Measurements from ENCODE around the gene ZNF358. TPM values are rescaled to one million over a fixed set of nuclear protein-coding genes. Genes with fewer than 3 reads are reported as not detected.

ZNF358 gene
- total RNA-seq, 2 donors from 2014 or later, result 2.9 to 3.1 TPM

DNA sequence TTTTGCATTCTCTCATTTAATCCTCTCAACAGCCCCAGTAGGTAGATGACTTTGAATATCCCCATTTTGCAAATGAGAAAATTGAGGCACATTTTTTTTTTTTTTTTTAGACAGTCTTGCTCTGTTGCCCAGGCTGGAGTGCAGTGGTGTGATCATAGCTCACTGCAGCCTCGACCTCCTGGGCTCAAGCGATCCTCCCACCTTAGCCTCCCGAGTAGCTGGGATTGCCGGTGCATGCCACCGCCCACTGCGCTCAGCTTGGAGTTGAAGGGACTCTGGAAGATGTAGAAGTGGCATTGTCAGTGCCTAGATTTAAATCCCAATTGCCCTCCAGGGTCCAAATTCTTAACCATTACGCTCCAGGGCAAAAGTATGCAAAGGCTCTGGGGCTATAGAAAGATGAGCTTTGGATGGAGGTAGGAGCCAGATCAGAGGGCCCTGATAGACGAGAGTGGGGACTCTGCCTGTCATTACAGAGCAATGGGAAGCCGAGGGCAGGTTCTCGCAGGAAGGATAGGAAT lies 5.7 kb downstream of the ZNF358 start:
- peaks cover 6% of the 10 kb centered on the region for H3K36me3 Mint-ChIP-seq (ENCODE audit: low read depth)
- peak overlapping the region; percentile 79 for H3K4me3 Mint-ChIP-seq
- peak overlapping the region; percentile 80 for H3K27ac Mint-ChIP-seq
- H3K27me3 Mint-ChIP-seq, result no peaks in the 10 kb centered on the region
- H3K4me1 Mint-ChIP-seq, result peaks cover 8% of the 10 kb centered on the region
- ATAC-seq (replicated peaks), result no peak
- H3K9me3 Mint-ChIP-seq, result no peaks in the 10 kb centered on the region

- ATAC-seq (replicated peaks), result peak; percentile 95
- peak within 1 kb of the TSS; percentile 80 for H3K27ac Mint-ChIP-seq
- H3K9me3 Mint-ChIP-seq, result no peaks in the 10 kb centered on the region
Measured at GRCh38 chr19:7522072-7522922, 6.4 kb downstream of the ZNF358 start, which contains the start of gene MCOLN1. Gene MCOLN1, plus strand, starts transcription at chr19:7522624. Its CDS starts 127 bp downstream, at chr19:7522751.

DNA sequence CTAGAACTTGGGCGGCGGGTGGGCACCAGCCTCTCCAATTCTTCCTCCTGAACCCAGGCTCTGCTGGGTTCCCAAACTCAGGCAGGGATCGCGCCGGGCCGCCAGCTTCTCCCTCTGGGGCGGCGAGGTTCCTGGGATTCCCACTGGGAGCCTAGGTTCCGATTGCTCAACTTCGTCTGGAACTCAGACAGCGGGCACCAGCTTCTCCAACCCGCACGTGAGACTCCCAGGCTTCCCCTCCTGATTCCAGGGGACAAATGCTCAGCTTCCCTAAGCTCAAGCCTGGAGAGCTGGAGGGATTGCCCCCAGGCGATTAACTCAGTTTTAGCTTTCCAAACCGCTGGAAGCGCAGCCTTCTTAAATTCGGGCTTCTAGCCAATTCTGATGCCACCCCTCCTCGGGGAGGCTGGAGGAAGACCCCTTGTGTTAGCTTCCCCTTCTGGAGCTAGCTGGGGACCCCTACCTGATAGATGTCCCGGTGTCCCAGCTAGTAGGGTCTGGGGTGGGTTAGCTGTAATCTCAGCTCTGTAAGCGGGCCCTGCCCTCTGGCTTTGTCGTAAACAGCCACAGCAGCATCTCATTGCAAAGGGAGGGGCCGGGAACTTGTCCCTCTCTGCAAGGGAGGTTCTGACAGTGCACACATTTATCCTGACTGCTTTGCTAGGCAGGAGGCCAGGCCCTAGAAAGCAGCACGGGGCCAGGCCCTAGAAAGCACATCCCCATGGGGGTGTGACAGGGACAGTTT lies 7.2 kb downstream of the ZNF358 start:
- Mint-ChIP-seq H3K4me1 (peaks cover 8% of the 10 kb centered on the region), H3K27ac (no peak overlapping the region), H3K27me3 (no peaks in the 10 kb centered on the region), H3K9me3 (no peaks in the 10 kb centered on the region), H3K4me3 (peak overlapping the region; percentile 79), H3K36me3 (ENCODE audit: low read depth) (peaks cover 6% of the 10 kb centered on the region)
- ATAC-seq (replicated peaks), result no peak

More at GRCh38 chr19:7522072-7522922, 6.4 kb downstream of the ZNF358 start, which contains the start of gene MCOLN1:
- H3K27me3 Mint-ChIP-seq, result no peaks in the 10 kb centered on the region
- H3K4me1 Mint-ChIP-seq, result peaks cover 8% of the 10 kb centered on the region
- H3K36me3 Mint-ChIP-seq (ENCODE audit: low read depth), result peaks cover 6% of the 10 kb centered on the region
- peak within 1 kb of the TSS; percentile 79 for H3K4me3 Mint-ChIP-seq

DNA sequence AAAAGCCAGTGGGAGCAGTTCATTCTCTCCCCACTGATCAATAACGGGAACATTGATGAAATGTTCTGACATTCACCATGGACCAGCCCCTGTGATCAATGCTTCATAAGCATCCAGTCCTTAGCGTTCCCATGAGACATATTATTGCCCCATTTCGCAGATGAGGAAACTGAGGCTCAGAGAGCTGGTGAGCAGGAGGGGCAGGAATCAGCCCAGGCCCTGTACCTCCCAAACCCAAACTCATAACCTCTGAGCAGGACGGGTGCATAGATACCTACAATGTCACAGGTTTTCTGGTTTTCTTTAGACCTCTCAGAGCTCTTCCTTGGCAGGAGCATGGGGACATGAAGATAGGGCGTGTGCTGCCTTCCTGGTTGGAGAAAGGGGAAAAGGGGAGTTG lies 8.6 kb downstream of the ZNF358 start:
- Mint-ChIP-seq H3K27me3 (no peaks in the 10 kb centered on the region), H3K27ac (no peak overlapping the region), H3K4me1 (peaks cover 8% of the 10 kb centered on the region), H3K9me3 (no peaks in the 10 kb centered on the region), H3K4me3 (no peak overlapping the region), H3K36me3 (ENCODE audit: low read depth) (peaks cover 6% of the 10 kb centered on the region)
- ATAC-seq (replicated peaks), result no peak

DNA sequence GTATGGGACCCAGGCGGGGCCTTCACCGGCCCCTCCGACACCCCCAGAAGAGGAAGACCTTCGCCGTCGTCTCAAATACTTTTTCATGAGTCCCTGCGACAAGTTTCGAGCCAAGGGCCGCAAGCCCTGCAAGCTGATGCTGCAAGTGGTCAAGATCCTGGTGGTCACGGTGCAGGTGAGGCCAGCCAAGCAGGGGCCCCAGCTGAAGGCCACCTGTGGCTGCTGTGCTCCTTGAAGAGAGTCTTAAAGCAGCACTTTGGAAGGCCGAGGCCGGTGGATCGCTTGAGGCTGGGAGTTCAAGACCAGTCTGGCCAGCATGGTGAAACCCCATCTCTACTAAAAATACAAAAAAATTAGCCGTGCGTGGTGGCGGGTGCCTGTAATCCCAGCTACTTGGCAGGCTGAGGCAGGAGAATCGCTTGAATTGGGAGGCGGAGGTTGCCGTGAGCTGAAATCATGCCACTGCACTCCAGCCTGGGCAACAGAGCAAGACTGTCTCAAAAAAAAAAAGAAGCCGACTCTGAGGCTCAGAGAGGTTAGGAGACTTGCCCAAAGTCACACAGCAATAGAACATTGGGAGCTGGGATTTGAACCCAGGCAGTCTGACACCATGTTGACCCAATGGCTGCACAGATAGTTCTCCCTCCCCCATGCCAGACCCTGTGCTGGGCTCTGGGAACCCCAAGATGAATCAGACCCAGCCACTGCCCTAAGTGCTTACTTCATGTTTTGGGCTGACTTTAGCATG lies 9.3 kb downstream of the ZNF358 start:
- Mint-ChIP-seq H3K27me3 (no peaks in the 10 kb centered on the region), H3K36me3 (ENCODE audit: low read depth) (peaks cover 6% of the 10 kb centered on the region), H3K4me3 (no peak overlapping the region), H3K4me1 (peaks cover 8% of the 10 kb centered on the region), H3K9me3 (no peaks in the 10 kb centered on the region), H3K27ac (no peak overlapping the region)
- no peak for ATAC-seq (replicated peaks)

- Mint-ChIP-seq H3K9me3 (no peaks in the 10 kb centered on the region), H3K27ac (peak overlapping the region; percentile 28), H3K27me3 (no peaks in the 10 kb centered on the region), H3K4me1 (peaks cover 8% of the 10 kb centered on the region), H3K4me3 (no peak overlapping the region), H3K36me3 (ENCODE audit: low read depth) (peaks cover 6% of the 10 kb centered on the region)
- no peak for ATAC-seq (replicated peaks)
Measured at GRCh38 chr19:7526059-7526929, 10.4 kb downstream of the ZNF358 start.

- Mint-ChIP-seq H3K27me3 (no peaks in the 10 kb centered on the region), H3K27ac (no peak overlapping the region), H3K36me3 (ENCODE audit: low read depth) (peaks cover 6% of the 10 kb centered on the region), H3K4me3 (no peak overlapping the region), H3K4me1 (no peaks in the 10 kb centered on the region), H3K9me3 (no peaks in the 10 kb centered on the region)
- ATAC-seq (replicated peaks), result no peak
Measured at GRCh38 chr19:7527516-7528191, 11.8 kb downstream of the ZNF358 start.

GRCh38 chr19:7528192-7528519 lies 12.3 kb downstream of the ZNF358 start:
- Mint-ChIP-seq H3K9me3 (no peaks in the 10 kb centered on the region), H3K27ac (no peak overlapping the region)

GRCh38 chr19:7528522-7529245 lies 12.8 kb downstream of the ZNF358 start:
- no peak for ATAC-seq (replicated peaks)
- Mint-ChIP-seq H3K27ac (no peak overlapping the region), H3K9me3 (no peaks in the 10 kb centered on the region), H3K27me3 (no peaks in the 10 kb centered on the region), H3K4me3 (no peak overlapping the region), H3K36me3 (ENCODE audit: low read depth) (peaks cover 6% of the 10 kb centered on the region), H3K4me1 (no peaks in the 10 kb centered on the region)

More at GRCh38 chr19:7528192-7528519, 12.3 kb downstream of the ZNF358 start:
- H3K36me3 Mint-ChIP-seq (ENCODE audit: low read depth), result peaks cover 6% of the 10 kb centered on the region
- no peaks in the 10 kb centered on the region for H3K27me3 Mint-ChIP-seq
- no peak for ATAC-seq (replicated peaks)
- no peak overlapping the region for H3K4me3 Mint-ChIP-seq
- H3K4me1 Mint-ChIP-seq, result no peaks in the 10 kb centered on the region

- Mint-ChIP-seq H3K9me3 (no peaks in the 10 kb centered on the region), H3K27ac (no peak overlapping the region), H3K4me1 (no peaks in the 10 kb centered on the region), H3K36me3 (ENCODE audit: low read depth) (peaks cover 6% of the 10 kb centered on the region), H3K27me3 (no peaks in the 10 kb centered on the region), H3K4me3 (no peak overlapping the region)
- no peak for ATAC-seq (replicated peaks)
Measured at GRCh38 chr19:7529246-7529600, 13.3 kb downstream of the ZNF358 start.

GRCh38 chr19:7529610-7530490 lies 13.9 kb downstream of the ZNF358 start:
- H3K4me3 Mint-ChIP-seq, result no peak overlapping the region
- H3K27ac Mint-ChIP-seq, result no peak overlapping the region
- ATAC-seq (replicated peaks), result no peak
- no peaks in the 10 kb centered on the region for H3K9me3 Mint-ChIP-seq
- H3K27me3 Mint-ChIP-seq, result no peaks in the 10 kb centered on the region
- H3K4me1 Mint-ChIP-seq, result no peaks in the 10 kb centered on the region
- peaks cover 6% of the 10 kb centered on the region for H3K36me3 Mint-ChIP-seq (ENCODE audit: low read depth)

- no peaks in the 10 kb centered on the region for H3K27me3 Mint-ChIP-seq
- peaks cover 23% of the 10 kb centered on the region for H3K36me3 Mint-ChIP-seq (ENCODE audit: low read depth)
- ATAC-seq (replicated peaks), result no peak
- no peaks in the 10 kb centered on the region for H3K9me3 Mint-ChIP-seq
- H3K4me1 Mint-ChIP-seq, result no peaks in the 10 kb centered on the region
- peak overlapping the region; percentile 98 for H3K4me3 Mint-ChIP-seq
- H3K27ac Mint-ChIP-seq, result peak overlapping the region; percentile 95
Measured at GRCh38 chr19:7533281-7533885, 17.5 kb downstream of the ZNF358 start.

Measured in activated T-helper 17 cell treated with anti-CD3 and anti-CD28 coated beads, Interleukin-2, amount 50 U/mL, for 72 hours (primary cell).